VCaP (cell line): Measurements from ENCODE around the gene BCL2.

Experiments used
- H3K27ac ChIP-seq: fragments of 450-650 bp; 2 replicates; pipeline ENCODE4 v1.5.1; 2017
- CTCF ChIP-seq: fragments of 450-650 bp; conservative IDR thresholded peaks from 2 replicates; pipeline ENCODE4 v1.5.1; 2017; ENCODE audit warnings: mild to moderate bottlenecking, moderate library complexity

Gene BCL2

GRCh38 chr18:63313396-63313917, 6.1 kb downstream of the BCL2 start:
- no peak overlapping the region for H3K27ac ChIP-seq

GRCh38 chr18:63312737-63313395, 6.7 kb downstream of the BCL2 start:
- TF ChIP-seq CTCF = no peak
- no peak overlapping the region for H3K27ac ChIP-seq

More at GRCh38 chr18:63313396-63313917, 6.1 kb downstream of the BCL2 start:
- no peak for TF ChIP-seq CTCF

GRCh38 chr18:63312019-63312409, 7.6 kb downstream of the BCL2 start:
- TF ChIP-seq CTCF = no peak

GRCh38 chr18:63311118-63312018, 8.2 kb downstream of the BCL2 start:
- TF ChIP-seq CTCF = no peak
- H3K27ac ChIP-seq = no peak overlapping the region

More at GRCh38 chr18:63312019-63312409, 7.6 kb downstream of the BCL2 start:
- no peak overlapping the region for H3K27ac ChIP-seq

GRCh38 chr18:63309422-63309821, 10.1 kb downstream of the BCL2 start:
- TF ChIP-seq CTCF = no peak
- H3K27ac ChIP-seq = no peak overlapping the region

GRCh38 chr18:63307551-63308200, 11.9 kb downstream of the BCL2 start:
- no peak overlapping the region for H3K27ac ChIP-seq
- TF ChIP-seq CTCF = no peak
